SK-N-SH (cell line): ENCODE results near the gene TEX38.

Source experiments
- CTCF ChIP-seq: fragments of 200-600 bp; sonication (generic); IDR thresholded peaks from 2 replicates; pipeline ENCODE4 v1.6.1; 2017; ENCODE audit warnings: antibody characterized with exemption, mild to moderate bottlenecking, moderate library complexity
- EP300 ChIP-seq, 2 experiments: IDR thresholded peaks; 2 replicates each; pipeline versions ENCODE4 v1.4.0 to v1.6.1; 2012; ENCODE audit warnings: borderline replicate concordance in 1 of 2, low read depth in 1 of 2, low read length in 1 of 2
- FOXM1 ChIP-seq: IDR thresholded peaks from 2 replicates; pipeline ENCODE4 v1.4.0; 2012; ENCODE audit warnings: low read depth, mild to moderate bottlenecking
- PBX3 ChIP-seq: IDR thresholded peaks from 2 replicates; pipeline ENCODE4; 2012

- TF ChIP-seq PBX3 (no peak), CTCF (no peak), EP300 (IDR thresholded peaks at IDR 0.05; ENCODE audit: borderline replicate concordance in 1 of 2, low read depth in 1 of 2, low read length in 1 of 2) (no peak), FOXM1 (no peak)
These were observed at the start of gene TEX38 for GRCh38 chr1:46671554-46671953.
